RCC 7860 (cell line): ENCODE measurements around the gene SNX30.
"Not testable (repeated sequence)": the region's sequence is repeated elsewhere in the genome, so short reads cannot be mapped to it uniquely, and the experiment has no call there.

Source experiments
- DNase-seq: peaks from one replicate; pipeline ENCODE4 v3.0.0-alpha.2; 2015; ENCODE audit warnings: low spot score
- FAIRE-seq: peaks from 2 replicates; lab custom pipeline; 2012; peaks lifted over from hg19 to GRCh38; lab: Jason Lieb, UNC

SNX30 gene

GRCh38 chr9:112750016-112750763 is at the start of gene SNX30:
Gene SNX30, plus strand, starts transcription at chr9:112750760. Its CDS starts 242 bp downstream, at chr9:112751002.
- FAIRE-seq: no peak

GRCh38 chr9:112703304-112703703 is 47.3 kb upstream of the SNX30 start:
- FAIRE-seq (no peak), DNase-seq (no peak)

More at GRCh38 chr9:112750016-112750763, at the start of gene SNX30:
- DNase-seq: peak; percentile 80

DNA sequence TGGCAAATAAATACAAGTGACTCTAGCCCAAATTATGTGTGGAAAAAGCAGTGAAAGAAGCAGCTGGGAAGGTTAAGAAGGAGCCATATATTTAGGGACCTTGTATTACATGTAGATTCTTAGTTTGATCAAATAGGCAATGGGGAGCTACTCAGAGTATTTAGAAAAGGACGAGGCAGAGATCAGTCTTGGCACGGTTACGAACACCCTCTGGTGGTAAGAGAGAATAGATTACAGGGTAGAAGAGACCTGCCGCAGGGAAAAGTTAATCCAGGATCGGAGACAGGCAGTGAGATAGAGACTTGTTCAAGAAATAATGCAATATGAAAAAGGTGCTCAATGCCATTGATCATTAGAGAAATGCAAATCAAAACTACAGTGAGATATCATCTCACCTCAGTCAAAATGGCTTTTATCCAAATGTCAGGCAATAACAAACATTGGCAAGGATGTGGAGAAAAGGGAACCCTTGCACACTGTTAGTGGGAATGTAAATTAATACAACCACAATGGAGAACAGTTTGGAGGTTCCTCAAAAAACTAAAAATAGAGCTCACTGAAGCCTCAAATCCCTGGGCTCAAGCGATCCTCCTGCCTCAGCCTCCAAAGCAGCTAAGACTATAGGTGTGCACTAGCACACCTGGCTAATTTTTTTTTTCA is 44.7 kb upstream of the SNX30 start:
- DNase-seq (no peak), FAIRE-seq (no peak)

DNA sequence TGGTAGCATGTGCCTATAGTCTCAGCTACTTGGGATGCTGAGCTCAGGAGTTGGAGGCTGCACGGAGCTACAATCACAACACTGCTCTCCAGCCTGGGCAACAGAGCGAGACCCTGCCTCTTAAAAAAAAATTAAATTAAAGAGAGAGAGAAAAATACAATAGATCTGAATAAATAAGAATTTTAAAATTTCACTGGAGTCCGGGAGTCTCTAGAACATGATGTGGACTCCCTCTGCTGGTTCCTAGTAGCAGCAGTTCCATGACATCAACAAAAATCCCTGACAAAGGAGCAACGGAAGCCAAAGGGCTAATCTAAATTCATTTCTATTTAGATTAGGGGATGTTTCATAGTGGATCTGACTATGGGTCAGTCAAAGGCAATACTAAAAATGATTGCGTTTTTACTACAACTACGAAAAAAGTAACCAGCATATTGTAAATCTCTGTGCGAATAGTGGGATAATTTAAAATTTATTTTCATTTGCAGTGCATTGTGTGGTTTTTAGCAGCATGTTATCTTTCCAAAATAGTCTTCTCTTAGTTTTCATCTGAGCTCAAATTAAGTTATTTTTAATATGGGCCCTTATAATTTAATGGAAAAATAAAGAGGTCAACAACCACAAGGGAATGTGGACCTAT is 39.4 kb upstream of the SNX30 start:
- DNase-seq (no peak), FAIRE-seq (no peak)

GRCh38 chr9:112712678-112713077 is 37.9 kb upstream of the SNX30 start:
- no peak for FAIRE-seq
- no peak for DNase-seq

DNA sequence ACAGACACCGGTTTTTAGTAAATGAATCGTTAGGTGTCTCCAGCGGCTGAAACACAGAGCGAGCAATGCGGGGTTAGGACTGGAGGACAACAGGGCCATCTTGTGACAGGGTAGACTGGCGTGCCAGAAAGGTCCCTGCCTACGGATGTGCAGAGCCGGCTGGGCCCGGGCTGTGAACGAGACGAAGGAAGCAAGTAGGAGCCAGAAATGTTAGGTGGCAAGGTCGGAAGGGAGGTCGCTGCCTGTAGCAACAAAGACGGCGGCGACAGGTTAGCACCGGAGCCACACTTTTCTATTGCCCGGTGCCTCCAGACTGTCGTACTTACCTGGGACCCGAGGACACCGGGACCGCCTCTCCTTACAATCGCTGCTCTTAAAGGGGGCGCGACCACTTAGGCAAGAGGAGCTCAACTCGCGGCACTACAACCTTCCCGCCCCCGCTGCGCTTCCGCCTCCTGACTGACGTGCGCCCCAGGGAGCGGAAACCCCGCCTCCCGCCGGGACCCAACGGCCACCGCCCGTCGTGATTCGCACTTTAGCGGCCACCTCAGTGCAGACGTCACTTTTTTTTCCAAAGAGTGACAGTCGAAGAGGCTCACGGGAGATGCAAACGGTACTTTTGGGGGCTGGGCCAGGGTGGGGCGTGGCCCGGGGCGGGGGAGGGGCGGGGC is 32.8 kb upstream of the SNX30 start, which contains the start of gene INIP:
INIP (minus strand) TSS at position 457 of the 671 bp plus-strand sequence. CDS start 1,632 bp downstream, outside the sequence.
- FAIRE-seq (peak; percentile 73), DNase-seq (peak; percentile 92)

DNA sequence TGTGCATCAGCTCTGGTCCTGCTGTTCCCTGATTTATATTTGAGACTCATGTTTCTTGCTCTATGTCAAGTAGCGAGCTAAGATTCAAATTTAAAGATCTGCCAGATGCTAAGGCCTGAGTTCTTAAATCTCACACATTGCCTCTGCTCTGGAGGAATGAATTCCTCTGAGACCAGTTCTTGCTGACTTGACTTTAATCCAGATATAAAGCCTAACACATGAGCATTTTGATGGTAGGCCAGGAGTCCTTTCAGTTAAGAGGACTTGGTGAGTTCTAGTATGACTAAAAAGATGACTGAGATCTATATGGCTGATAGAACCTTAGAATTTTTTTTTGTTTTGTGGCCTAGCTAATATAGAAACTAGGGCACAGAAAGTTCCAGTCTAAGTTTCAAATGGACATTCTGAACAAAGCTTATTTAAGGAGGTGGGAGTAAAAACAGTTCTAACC is 31.3 kb upstream of the SNX30 start:
- FAIRE-seq: no peak

GRCh38 chr9:112719696-112720095 is 30.9 kb upstream of the SNX30 start:
- FAIRE-seq (no peak), DNase-seq (no peak)

More for the DNA sequence above, 31.3 kb upstream of the SNX30 start:
- no peak for DNase-seq

DNA sequence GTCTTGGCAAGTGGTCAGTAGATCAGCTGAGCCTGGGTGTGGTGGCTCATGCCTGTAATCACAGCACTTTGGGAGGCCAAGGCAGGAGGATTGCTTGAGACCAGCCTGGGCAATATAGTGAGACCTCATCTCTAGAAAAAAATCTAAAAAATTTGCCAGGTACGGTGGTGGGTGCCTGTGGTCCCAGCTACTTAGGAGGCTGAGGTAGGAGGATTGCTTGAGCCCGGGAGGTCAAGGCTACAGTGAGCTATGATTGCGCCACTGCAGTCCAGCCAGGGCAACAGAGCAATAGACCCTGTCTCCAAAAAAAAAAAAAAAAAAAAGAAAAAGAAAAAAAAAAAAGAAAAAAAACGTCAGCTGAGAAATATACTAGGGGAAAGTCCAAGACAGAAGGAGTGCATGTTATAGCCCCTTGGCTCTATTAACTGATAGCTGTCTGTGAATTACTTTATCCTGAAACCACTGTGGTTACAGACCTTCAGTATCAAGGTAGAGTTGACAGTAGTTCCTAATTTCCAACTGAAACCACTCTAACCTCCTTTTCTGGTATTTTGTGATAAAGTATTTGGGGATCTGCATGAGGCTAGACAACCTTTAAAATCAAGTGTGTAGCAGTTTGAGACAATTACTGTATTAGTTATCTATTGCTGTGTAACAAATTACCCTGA is 30.3 kb upstream of the SNX30 start:
- FAIRE-seq (no peak), DNase-seq (no peak)

DNA sequence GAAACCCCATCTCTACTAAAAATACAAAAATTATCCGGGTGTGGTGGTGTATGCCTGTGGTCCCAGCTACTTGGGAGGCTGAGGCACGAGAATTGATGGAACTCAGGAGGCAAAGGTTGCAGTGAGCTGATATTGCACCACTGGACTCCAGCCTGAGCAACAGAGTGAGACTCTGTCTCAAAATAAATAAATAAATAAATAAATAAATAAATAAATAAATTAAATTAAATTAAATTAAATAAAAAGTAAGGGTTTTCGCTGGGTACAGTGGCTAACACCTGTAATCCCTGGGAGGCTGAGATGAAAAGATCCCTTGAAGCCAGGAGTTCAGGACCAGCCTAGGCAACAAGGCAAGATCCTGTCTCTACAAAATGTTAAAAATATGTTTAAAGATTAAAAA is 27.8 kb upstream of the SNX30 start:
- FAIRE-seq, DNase-seq: not testable (repeated sequence)

DNA sequence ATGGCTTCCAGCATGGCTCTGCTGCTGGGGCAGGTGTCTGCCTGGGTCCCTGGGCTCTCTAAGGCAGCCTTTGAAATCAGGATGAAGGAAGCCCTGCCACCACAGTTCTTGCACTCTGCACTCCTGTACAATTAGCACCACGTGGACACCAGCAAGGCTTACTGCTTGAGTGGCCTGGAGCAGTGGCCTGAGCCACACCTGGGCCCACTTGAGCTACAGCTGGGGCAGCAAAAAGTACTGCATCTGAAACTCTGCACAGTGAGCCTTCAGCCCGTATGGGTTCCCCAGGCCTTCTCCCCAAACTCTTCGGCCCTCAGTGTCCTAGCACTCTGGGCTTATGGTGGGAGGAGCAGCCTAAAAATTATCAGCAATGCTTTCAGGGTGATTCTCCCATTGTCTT is 24.6 kb upstream of the SNX30 start:
- FAIRE-seq: no peak
- no peak for DNase-seq

DNA sequence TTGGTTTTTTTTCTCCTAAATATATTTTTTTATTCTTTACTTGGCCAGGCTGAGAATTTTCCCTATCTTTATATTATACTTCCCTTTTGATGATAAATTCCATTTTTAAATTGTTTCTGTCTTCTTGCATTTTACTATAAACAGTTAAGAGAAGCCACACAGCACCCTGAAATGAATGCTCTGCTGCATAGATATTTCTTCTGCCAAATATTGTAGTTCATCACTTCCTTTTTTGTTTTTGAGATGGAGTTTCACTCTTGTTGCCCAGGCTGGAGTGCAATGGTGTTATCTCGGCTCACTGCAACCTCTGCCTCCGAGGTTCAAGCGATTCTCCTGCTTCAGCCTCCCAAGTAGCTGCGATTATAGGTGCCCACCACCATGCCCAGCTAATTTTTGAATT is 24.1 kb upstream of the SNX30 start:
- no peak for FAIRE-seq

GRCh38 chr9:112728401-112728800 is 22.2 kb upstream of the SNX30 start:
- no peak for FAIRE-seq
- DNase-seq: no peak

More for the DNA sequence above, 24.1 kb upstream of the SNX30 start:
- DNase-seq: no peak

- FAIRE-seq (no peak), DNase-seq (no peak)
These were observed 18.6 kb upstream of the SNX30 start for GRCh38 chr9:112731971-112732370.

GRCh38 chr9:112734892-112735291 is 15.7 kb upstream of the SNX30 start:
- FAIRE-seq (no peak), DNase-seq (no peak)

DNA sequence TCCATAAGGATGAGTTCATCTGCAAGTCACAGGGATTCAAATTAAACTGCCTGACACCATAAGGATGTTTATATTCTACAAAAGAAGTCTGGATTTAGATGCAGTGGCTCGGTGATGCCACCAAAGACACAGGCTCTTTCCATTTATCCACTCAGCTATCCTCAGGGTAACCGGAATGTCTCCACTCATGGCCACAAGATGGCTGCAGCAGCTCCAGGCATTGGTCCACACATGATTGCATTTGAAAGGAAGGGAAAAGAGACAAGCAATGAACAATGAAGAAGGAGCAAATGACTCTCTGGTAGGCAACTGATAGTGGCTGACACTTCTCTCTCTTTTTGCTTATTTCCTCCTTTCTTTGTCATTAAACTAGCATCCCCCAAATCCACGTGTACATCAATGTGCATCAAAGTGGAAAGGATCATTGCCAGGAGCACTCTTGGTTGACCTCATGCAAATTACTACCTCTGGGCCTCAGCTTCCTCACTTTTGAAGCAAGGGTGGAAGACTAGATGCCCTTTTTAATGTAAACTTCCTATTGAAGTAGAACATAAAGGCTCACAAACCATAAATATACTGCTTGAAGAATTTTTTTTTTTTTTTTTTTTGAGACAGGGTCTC is 7.2 kb upstream of the SNX30 start:
- DNase-seq (no peak), FAIRE-seq (no peak)

DNA sequence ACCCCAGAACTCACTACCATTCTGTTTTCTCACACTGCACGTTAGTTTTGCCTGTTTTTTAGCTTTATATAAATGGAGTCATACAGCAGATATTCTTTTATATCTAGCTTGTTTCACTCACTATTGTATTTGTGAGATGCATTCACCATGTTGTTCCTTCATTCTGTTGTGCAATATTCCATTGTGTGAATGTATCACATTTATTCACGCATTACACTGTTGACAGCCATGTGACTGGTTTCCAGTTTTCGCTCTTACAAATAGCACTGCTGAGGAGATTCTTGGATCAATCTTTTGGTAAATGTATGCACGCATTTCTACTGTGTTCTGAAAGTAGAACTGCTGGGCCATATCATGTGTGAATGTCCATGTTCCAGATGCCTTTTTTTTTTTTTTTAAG is 6.4 kb upstream of the SNX30 start:
- no peak for FAIRE-seq

DNA sequence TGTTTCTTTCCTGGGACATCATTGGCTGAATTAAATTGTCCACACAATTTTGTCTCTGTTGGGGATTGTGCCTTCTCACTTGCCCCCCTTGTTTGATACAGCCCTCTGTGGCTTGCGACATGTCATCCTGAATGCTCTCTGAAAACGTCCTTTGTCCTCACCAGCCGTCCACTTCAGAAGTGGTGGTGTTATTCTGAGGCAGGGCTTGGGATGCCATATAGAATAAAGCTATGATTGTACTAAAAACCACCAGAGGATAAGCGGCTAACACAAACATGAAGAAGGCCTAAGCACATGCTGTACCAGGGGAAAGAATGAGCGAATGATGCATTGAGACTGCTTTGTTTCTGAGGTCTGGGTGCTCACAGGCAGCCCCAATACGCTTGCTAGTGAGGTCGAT is 3.5 kb upstream of the SNX30 start:
- FAIRE-seq (no peak), DNase-seq (no peak)

More for the DNA sequence above, 6.4 kb upstream of the SNX30 start:
- DNase-seq: no peak

DNA sequence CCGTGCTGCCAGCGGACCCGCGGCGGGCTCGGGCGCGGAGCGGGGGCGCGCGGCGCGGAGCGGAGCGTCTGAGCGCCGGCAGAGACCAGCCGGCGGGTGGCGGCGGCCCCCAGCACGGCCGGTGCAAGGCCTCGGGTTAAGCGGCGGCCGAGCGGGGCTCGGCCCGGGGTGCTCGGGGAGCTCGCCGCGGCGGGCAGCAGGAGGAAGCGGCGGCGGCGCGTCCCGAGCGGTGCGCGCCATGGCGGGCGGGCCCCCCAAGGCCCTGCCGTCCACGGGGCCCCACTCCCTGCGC is 150 bp downstream of the SNX30 start:
- FAIRE-seq (no peak), DNase-seq (no peak)

DNA sequence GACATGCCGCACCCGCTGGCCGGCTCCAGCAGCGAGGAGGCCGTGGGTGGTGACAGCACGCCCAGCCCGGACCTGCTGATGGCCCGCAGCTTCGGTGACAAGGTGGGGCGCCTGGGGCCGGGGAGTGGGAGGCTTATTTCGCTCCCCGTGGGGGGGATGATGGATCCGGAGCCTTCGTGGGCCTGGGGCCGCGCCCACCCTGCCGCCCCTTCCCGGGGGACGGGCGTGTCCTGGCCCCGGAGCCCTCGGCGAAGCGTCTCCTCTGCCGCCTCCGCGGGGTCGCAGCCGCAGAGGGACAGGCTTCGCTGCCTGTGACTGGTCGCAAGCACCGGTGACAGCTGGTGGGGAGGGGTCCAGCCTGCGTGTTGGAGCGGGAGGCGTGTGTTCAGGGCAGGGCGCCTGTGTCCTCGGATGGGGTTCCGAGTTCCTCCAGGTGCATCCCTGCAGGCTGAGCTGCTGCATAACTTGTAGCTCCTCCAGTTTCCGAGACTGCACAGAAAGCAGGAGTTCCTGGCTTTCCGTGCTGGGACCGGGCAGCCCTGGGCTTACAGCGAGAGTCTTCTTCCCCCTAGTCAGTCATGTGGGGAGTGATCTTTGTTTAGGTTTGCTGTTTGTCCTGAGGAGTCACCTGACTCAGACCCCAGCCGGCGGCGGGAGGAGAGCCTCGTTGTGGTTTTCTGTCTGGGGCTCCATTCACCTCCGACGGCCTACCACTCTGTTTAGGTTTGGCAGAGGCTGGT is 666 bp downstream of the SNX30 start:
- peak; percentile 80 for FAIRE-seq
- DNase-seq: peak; percentile 79
